ENCODE data around the gene NKAIN1.
A peak's percentile ranks its signal among the peaks of the same experiment; 100 is the strongest.
"Not testable (repeated sequence)": the region's sequence is repeated elsewhere in the genome, so short reads cannot be mapped to it uniquely, and the experiment has no call there.

The NKAIN1 gene

GRCh38 chr1:31191281-31191680 is 48.4 kb downstream of the NKAIN1 start:
- DNase-seq, result no peak

GRCh38 chr1:31189696-31190674 is 49.7 kb downstream of the NKAIN1 start:
- DNase-seq, result no peak

- peak; percentile 56 for DNase-seq
Measured at GRCh38 chr1:31183927-31184554, 55.6 kb downstream of the NKAIN1 start.

GRCh38 chr1:31183126-31183525 is 56.6 kb downstream of the NKAIN1 start:
- DNase-seq, result no peak

GRCh38 chr1:31182352-31182751 is 57.3 kb downstream of the NKAIN1 start:
- no peak for DNase-seq

- DNase-seq, result no peak
Measured at GRCh38 chr1:31181515-31182343, 58.0 kb downstream of the NKAIN1 start.

- no peak for DNase-seq
Measured at GRCh38 chr1:31180338-31180737, 59.3 kb downstream of the NKAIN1 start.

- DNase-seq, result not testable (repeated sequence)
Measured at GRCh38 chr1:31176291-31176690, 63.4 kb downstream of the NKAIN1 start.

- DNase-seq, result no peak
Measured at GRCh38 chr1:31170486-31170735, 69.3 kb downstream of the NKAIN1 start.

- no peak for DNase-seq
Measured at GRCh38 chr1:31166462-31166861, 73.2 kb downstream of the NKAIN1 start.

- DNase-seq, result no peak
Measured at GRCh38 chr1:31164291-31164690, 75.4 kb downstream of the NKAIN1 start.

- DNase-seq, result no peak
Measured at GRCh38 chr1:31163866-31164265, 75.8 kb downstream of the NKAIN1 start.

GRCh38 chr1:31161571-31161970 is 78.1 kb downstream of the NKAIN1 start:
- no peak for DNase-seq

- DNase-seq, result no peak
Measured at GRCh38 chr1:31159869-31160611, 79.6 kb downstream of the NKAIN1 start.

GRCh38 chr1:31159323-31159722 is 80.4 kb downstream of the NKAIN1 start:
- DNase-seq, result no peak

- DNase-seq, result peak; percentile 47
Measured at GRCh38 chr1:31155216-31155806, 84.4 kb downstream of the NKAIN1 start.

GRCh38 chr1:31154632-31155215 is 85.0 kb downstream of the NKAIN1 start:
- peak; percentile 57 for DNase-seq

GRCh38 chr1:31154000-31154631 is 85.6 kb downstream of the NKAIN1 start:
- no peak for DNase-seq

- DNase-seq, result no peak
Measured at GRCh38 chr1:31153423-31153822, 86.3 kb downstream of the NKAIN1 start.

GRCh38 chr1:31152181-31152795 is 87.4 kb downstream of the NKAIN1 start:
- no peak for DNase-seq

GRCh38 chr1:31151402-31151801 is 88.3 kb downstream of the NKAIN1 start:
- DNase-seq, result no peak
